ENCODE data around the gene VWA8.
"Not testable (repeated sequence)": the region's sequence is repeated elsewhere in the genome, so short reads cannot be mapped to it uniquely, and the experiment has no call there.

Gene VWA8

GRCh38 chr13:41643507-41643906 is 317.4 kb downstream of the VWA8 start:
- no peak for ATAC-seq
- Mint-ChIP-seq H3K36me3 (no peaks in the 10 kb centered on the region), H3K9me3 (no peaks in the 10 kb centered on the region), H3K4me1 (no peaks in the 10 kb centered on the region), H3K4me3 (no peak overlapping the region), H3K27ac (no peak overlapping the region)
- DNase-seq (ENCODE audit: low spot score in 2 of 2): no peak

GRCh38 chr13:41641961-41642360 is 318.9 kb downstream of the VWA8 start:
- Mint-ChIP-seq H3K27ac (no peak overlapping the region), H3K36me3 (no peaks in the 10 kb centered on the region), H3K4me3 (no peak overlapping the region), H3K9me3 (no peaks in the 10 kb centered on the region), H3K4me1 (no peaks in the 10 kb centered on the region)
- DNase-seq (ENCODE audit: low spot score in 2 of 2): no peak
- no peak for ATAC-seq

GRCh38 chr13:41641429-41641828 is 319.5 kb downstream of the VWA8 start:
- H3K9me3 Mint-ChIP-seq: no peaks in the 10 kb centered on the region
- DNase-seq (ENCODE audit: low spot score in 2 of 2) (no peak), ATAC-seq (no peak)
- no peak overlapping the region for H3K27ac Mint-ChIP-seq
- H3K4me1 Mint-ChIP-seq: no peaks in the 10 kb centered on the region
- no peaks in the 10 kb centered on the region for H3K36me3 Mint-ChIP-seq
- H3K4me3 Mint-ChIP-seq: no peak overlapping the region

DNA sequence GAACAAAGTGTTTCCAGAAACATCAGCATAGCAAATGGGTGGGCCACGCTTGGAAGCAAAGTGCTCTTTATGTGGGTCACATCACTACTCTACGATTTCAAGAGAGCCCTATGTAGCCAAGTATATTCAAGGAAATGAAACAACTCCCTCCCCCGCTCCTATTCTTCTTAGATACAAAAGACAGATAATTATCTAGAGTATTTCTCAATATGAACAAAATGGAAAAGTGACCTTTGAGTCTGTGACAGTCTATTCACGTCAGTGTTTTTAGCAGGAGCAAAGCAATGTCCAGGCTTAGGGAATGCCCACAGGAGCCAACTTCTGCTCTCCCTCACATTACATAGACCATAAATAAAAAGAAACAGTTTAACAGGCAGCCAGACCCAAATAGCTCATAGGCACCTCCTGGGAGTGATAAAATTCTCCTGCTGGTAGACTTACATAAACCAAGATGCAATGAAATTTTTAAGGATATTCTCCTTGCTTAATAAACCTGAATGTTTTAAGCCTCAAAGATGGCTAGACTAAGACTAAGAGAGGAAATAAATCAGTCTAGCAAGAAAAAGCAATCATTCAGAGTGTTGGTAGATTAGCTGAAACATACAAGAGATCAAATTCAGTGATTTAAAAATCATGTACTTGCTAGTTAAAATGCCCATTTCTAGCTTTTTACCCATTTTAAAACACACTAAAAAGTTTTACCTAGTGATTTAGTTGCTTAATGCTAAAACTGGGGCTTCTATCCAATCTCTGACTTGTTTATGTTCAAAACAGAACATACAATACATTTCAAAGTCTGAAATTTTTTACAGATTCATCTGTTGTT is 320.7 kb downstream of the VWA8 start:
- Mint-ChIP-seq H3K27ac (no peak overlapping the region), H3K4me1 (no peaks in the 10 kb centered on the region), H3K36me3 (no peaks in the 10 kb centered on the region), H3K9me3 (no peaks in the 10 kb centered on the region), H3K4me3 (no peak overlapping the region)
- no peak for ATAC-seq
- no peak for DNase-seq (ENCODE audit: low spot score in 2 of 2)

DNA sequence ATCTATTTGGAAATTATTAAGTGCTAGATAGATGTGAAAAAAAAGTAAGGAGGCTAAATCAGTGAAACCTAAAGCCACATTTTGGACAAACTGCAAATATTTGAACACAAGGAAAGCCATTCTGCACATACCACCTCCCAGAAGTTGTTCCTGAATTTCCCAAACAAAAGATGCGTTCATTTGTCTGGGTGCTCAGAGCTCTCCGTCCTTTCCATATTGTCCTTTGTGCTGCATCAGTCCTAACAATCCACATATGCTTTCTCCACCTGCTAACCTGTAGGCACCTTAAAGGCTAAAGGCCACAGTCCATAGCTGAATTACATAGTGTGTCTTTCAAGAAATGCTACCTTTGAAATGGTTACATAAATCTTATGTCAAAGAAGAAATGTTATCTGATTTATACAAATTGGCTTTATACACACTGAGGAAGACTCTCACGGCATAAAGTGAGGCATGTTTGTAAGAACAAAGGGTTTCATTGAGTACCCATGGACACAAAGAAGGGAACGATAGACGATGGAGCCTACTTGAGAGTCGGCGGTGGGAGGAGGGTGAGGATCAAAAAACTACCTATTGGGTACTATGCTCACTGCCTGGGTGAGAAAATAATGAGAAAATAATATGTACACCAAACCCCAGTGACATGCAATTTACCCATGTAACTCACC is 321.5 kb downstream of the VWA8 start:
- H3K9me3 Mint-ChIP-seq: no peaks in the 10 kb centered on the region
- no peak overlapping the region for H3K4me3 Mint-ChIP-seq
- no peak for DNase-seq (ENCODE audit: low spot score in 2 of 2)
- no peaks in the 10 kb centered on the region for H3K36me3 Mint-ChIP-seq
- no peak for ATAC-seq
- no peaks in the 10 kb centered on the region for H3K4me1 Mint-ChIP-seq
- no peak overlapping the region for H3K27ac Mint-ChIP-seq

- ATAC-seq: no peak
- H3K4me1 Mint-ChIP-seq: no peaks in the 10 kb centered on the region
- no peaks in the 10 kb centered on the region for H3K36me3 Mint-ChIP-seq
- no peak for DNase-seq (ENCODE audit: low spot score in 2 of 2)
- no peak overlapping the region for H3K4me3 Mint-ChIP-seq
- no peak overlapping the region for H3K27ac Mint-ChIP-seq
- no peaks in the 10 kb centered on the region for H3K9me3 Mint-ChIP-seq
Observed at GRCh38 chr13:41637586-41637985, 323.3 kb downstream of the VWA8 start.

DNA sequence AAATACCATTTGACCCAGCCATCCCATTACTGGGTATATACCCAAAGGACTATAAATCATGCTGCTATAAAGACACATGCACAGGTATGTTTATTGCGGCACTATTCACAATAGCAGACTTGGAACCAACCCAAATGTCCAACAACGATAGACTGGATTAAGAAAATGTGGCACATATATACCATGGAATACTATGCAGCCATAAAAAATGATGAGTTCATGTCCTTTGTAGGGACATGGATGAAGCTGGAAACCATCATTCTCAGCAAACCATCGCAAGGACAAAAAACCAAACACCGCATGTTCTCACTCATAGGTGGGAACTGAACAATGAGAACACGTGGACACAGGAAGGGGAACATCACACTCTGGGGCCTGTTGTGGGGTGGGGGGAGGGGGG is 323.9 kb downstream of the VWA8 start:
- H3K4me1 Mint-ChIP-seq; DNase-seq (ENCODE audit: low spot score in 2 of 2); H3K9me3 Mint-ChIP-seq; H3K27ac Mint-ChIP-seq; H3K36me3 Mint-ChIP-seq; H3K4me3 Mint-ChIP-seq; ATAC-seq: not testable (repeated sequence)

GRCh38 chr13:41636590-41636989 is 324.3 kb downstream of the VWA8 start:
- H3K4me1 Mint-ChIP-seq; DNase-seq (ENCODE audit: low spot score in 2 of 2); H3K9me3 Mint-ChIP-seq; ATAC-seq; H3K36me3 Mint-ChIP-seq; H3K27ac Mint-ChIP-seq; H3K4me3 Mint-ChIP-seq: not testable (repeated sequence)

DNA sequence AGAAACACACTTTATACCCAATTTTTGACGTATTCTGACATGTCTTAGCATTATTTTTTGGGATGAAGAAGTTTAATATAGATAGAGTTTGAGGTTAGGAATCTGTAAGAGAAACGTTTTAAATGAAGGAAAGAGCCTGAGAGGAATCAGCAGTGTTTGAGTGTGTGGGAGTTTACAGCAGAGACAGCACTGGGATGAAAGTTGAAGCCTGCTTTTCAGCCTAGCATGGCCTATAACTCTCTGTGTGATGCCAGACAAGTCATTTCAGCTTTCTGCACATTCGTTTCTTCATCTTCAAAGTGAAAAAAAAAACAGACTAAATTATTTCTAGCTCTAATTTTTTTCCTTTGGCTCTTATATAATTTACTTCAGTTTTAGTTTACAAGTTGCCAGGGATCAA is 326.5 kb downstream of the VWA8 start:
- Mint-ChIP-seq H3K9me3 (no peaks in the 10 kb centered on the region), H3K4me3 (no peak overlapping the region), H3K36me3 (no peaks in the 10 kb centered on the region), H3K27ac (peak overlapping the region; percentile 7), H3K4me1 (no peaks in the 10 kb centered on the region)
- DNase-seq (ENCODE audit: low spot score in 2 of 2) (no peak), ATAC-seq (no peak)

DNA sequence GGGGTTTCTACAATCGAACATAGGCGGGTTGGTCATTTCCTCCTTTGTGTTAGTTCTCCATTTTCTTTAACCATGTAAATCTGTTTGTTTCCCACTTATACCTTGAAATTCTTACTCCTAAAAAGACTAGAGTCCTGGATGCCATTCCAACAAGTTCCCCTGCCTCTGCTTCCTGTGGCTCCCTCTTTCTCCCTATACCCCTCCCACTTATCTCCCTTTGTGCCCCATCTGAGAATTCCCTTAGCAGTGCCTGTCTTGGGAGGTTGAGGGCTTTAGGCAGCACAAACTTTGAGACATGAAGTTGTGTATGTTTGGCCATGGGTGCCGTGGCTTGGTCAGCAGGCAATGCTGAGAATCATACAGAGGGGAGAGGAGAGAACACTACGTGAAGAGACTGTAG is 327.1 kb downstream of the VWA8 start:
- H3K9me3 Mint-ChIP-seq: no peaks in the 10 kb centered on the region
- H3K4me1 Mint-ChIP-seq: no peaks in the 10 kb centered on the region
- peak overlapping the region; percentile 7 for H3K27ac Mint-ChIP-seq
- ATAC-seq: no peak
- no peak for DNase-seq (ENCODE audit: low spot score in 2 of 2)
- no peaks in the 10 kb centered on the region for H3K36me3 Mint-ChIP-seq
- no peak overlapping the region for H3K4me3 Mint-ChIP-seq

- no peaks in the 10 kb centered on the region for H3K36me3 Mint-ChIP-seq
- ATAC-seq: no peak
Observed at GRCh38 chr13:41631296-41631965, 329.5 kb downstream of the VWA8 start.

GRCh38 chr13:41627425-41627824 is 333.5 kb downstream of the VWA8 start:
- Mint-ChIP-seq H3K4me1 (peaks cover 12% of the 10 kb centered on the region), H3K4me3 (no peak overlapping the region), H3K9me3 (no peaks in the 10 kb centered on the region), H3K27ac (no peak overlapping the region), H3K36me3 (no peaks in the 10 kb centered on the region)
- ATAC-seq: no peak
- DNase-seq (ENCODE audit: low spot score in 2 of 2): no peak

More at GRCh38 chr13:41631296-41631965, 329.5 kb downstream of the VWA8 start:
- Mint-ChIP-seq H3K27ac (no peak overlapping the region), H3K4me1 (no peaks in the 10 kb centered on the region), H3K9me3 (no peaks in the 10 kb centered on the region), H3K4me3 (no peak overlapping the region)
- no peak for DNase-seq (ENCODE audit: low spot score in 2 of 2)

DNA sequence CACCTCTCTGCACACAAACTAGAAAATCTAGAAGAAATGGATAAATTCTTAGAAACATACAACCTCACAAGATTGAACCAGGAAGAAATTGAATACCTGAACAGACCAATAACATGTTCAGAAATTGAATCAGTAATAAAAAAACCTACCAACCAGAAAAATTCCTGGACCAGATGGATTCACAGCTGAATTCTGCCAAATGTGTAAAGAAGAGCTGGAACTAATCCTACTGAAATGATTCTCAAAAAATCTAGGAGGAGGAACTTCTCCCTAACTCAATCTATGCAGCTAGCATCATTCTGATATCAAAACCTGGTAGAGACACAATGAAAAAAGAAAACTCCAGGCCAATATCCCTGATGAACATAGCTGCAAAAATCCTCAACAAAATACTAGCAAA is 336.9 kb downstream of the VWA8 start:
- Mint-ChIP-seq H3K9me3 (no peaks in the 10 kb centered on the region), H3K36me3 (no peaks in the 10 kb centered on the region), H3K4me1 (peaks cover 12% of the 10 kb centered on the region), H3K27ac (no peak overlapping the region), H3K4me3 (no peak overlapping the region)
- DNase-seq (ENCODE audit: low spot score in 2 of 2): no peak
- no peak for ATAC-seq

DNA sequence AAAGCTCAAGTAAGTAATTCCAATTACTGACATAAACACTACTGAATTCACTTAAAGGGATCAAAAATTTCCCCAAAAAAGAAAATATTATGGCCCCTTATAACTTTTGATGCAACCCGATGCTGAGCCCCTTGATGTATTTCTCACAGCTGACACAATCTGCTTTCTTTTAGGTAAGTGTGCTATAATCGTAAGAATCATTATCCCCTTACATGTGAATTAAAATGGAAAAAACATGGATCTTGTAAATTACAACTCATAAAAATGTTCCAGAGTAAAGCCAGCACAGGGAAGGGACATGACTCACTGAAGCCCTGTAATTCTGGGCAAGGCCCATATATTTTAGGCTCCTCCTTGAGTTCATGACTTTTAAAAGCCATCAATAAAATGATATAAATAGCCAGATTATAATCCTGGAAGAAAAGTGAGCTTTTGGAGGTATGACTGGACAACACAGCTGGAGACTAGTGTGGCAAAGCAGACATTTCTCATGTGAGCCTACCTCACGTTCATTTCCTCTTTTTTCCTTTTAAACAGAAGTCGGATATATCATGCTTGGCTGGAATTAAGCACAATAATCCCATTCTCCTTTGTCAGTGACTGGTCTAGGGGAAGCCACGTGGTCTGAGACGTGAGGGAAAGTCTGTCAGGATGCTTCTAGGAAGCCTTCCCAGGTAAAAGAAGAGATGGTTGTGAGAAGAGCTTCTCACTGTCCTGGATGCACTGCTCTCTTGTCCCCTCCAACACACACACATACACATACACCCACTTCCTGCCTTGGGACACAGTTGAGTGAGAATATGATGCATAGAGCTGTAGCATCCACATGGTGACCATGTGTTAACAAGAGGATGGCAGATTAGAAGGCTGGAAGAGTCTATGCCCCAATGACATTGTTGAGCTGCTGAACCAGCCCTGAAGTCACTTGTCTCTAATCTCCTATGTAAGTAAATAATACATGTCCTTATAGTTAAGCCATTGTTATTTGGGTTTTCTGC is 338.2 kb downstream of the VWA8 start:
- Mint-ChIP-seq H3K36me3 (no peaks in the 10 kb centered on the region), H3K4me1 (peaks cover 12% of the 10 kb centered on the region), H3K27ac (no peak overlapping the region), H3K4me3 (no peak overlapping the region), H3K9me3 (no peaks in the 10 kb centered on the region)
- DNase-seq (ENCODE audit: low spot score in 2 of 2): no peak
- no peak for ATAC-seq
